Endodermal cell (in vitro differentiated cells): ENCODE measurements around the gene AHRR. TPM values are rescaled to one million over a fixed set of nuclear protein-coding genes. Genes with fewer than 3 reads are reported as not detected.

Experiments
- DNase-seq: peaks from one replicate; pipeline ENCODE4 v3.0.0-alpha.2; 2017
- H3K27ac ChIP-seq: 2 replicates; pipeline ENCODE4 v1.5.1; 2013; ENCODE audit warnings: mild to moderate bottlenecking, low read depth, low read length, moderate library complexity
- H3K27me3 ChIP-seq: 2 replicates; pipeline ENCODE4 v1.6.1; 2013; ENCODE audit warnings: mild to moderate bottlenecking, low read length, moderate library complexity; ENCODE audit not compliant: insufficient read depth, control insufficient read depth, poor library complexity, severe bottlenecking
- H3K36me3 ChIP-seq: 2 replicates; pipeline ENCODE4 v1.7.0; 2013; ENCODE audit warnings: mild to moderate bottlenecking, low read length, moderate library complexity; ENCODE audit not compliant: control insufficient read depth, insufficient read depth
- H3K4me1 ChIP-seq: one replicate; pipeline ENCODE4 v1.7.0; 2013; ENCODE audit warnings: low read length; ENCODE audit not compliant: control insufficient read depth, insufficient read depth
- H3K4me3 ChIP-seq: 2 replicates; pipeline ENCODE4 v1.5.1; 2013; ENCODE audit warnings: mild to moderate bottlenecking, low read length, moderate library complexity
- H3K9ac ChIP-seq: 2 replicates; pipeline ENCODE4 v1.6.1; 2013; ENCODE audit warnings: mild to moderate bottlenecking, low read length, moderate library complexity; ENCODE audit not compliant: poor library complexity, severe bottlenecking; ENCODE audit errors: extremely low read depth
- H3K9me3 ChIP-seq: 2 replicates; pipeline ENCODE4 v1.6.1; 2013; ENCODE audit warnings: mild to moderate bottlenecking, low read length, moderate library complexity; ENCODE audit not compliant: control insufficient read depth
- H3K27ac Mint-ChIP-seq: 2 replicates; pipeline ENCODE4 v1.8.0; 2020; ENCODE audit warnings: mixed read lengths
- H3K27me3 Mint-ChIP-seq: 2 replicates; pipeline ENCODE4 v1.8.0; 2021; ENCODE audit warnings: mild to moderate bottlenecking, mixed read lengths; ENCODE audit not compliant: insufficient read depth
- H3K36me3 Mint-ChIP-seq: 2 replicates; pipeline ENCODE4 v1.8.0; 2020; ENCODE audit warnings: low read depth, mixed read lengths
- H3K4me1 Mint-ChIP-seq: 2 replicates; pipeline ENCODE4 v1.8.0; 2020; ENCODE audit warnings: mixed read lengths
- H3K4me3 Mint-ChIP-seq: 2 replicates; pipeline ENCODE4 v1.8.0; 2020; ENCODE audit warnings: mild to moderate bottlenecking, moderate library complexity, mixed read lengths
- H3K9me3 Mint-ChIP-seq: 2 replicates; pipeline ENCODE4 v1.8.0; 2020; ENCODE audit warnings: mild to moderate bottlenecking, mixed read lengths
- WGBS, 2 experiments: methylation state at CpG; one replicate each; pipeline versions ENCODE4 v1.1.5 to v1.1.7; 2013; ENCODE audit warnings: missing lambda C conversion rate in 2 of 2, mixed read lengths in 1 of 2; ENCODE audit not compliant: insufficient coverage in 1 of 2, insufficient read length in 1 of 2; 5-methylcytosine and 5-hydroxymethylcytosine counted together
- total RNA-seq, 2 donors: library from RNA; stranded (reverse); fragmentation: NEBNext Ultra II Directional in 1 of 2; extraction: Animal tissue kit (Norgen Biotek cat#: 25700) in 1 of 2; gene quantifications; 2 replicates in 1 of 2; 3 replicates in 1 of 2; pipeline ENCODE4 v1.2.1, GENCODE V29; 2021
- TF ChIP-seq, protein P1 (sequence below): fragments of 200-600 bp; sonication (generic); conservative IDR thresholded peaks from 2 replicates; pipeline ENCODE4 v1.5.0; 2021; ENCODE audit warnings: antibody characterized with exemption, mild to moderate bottlenecking

Gene AHRR
- total RNA-seq, 2 donors from 2014 or later = 1.4 to 2.0 TPM

DNA sequence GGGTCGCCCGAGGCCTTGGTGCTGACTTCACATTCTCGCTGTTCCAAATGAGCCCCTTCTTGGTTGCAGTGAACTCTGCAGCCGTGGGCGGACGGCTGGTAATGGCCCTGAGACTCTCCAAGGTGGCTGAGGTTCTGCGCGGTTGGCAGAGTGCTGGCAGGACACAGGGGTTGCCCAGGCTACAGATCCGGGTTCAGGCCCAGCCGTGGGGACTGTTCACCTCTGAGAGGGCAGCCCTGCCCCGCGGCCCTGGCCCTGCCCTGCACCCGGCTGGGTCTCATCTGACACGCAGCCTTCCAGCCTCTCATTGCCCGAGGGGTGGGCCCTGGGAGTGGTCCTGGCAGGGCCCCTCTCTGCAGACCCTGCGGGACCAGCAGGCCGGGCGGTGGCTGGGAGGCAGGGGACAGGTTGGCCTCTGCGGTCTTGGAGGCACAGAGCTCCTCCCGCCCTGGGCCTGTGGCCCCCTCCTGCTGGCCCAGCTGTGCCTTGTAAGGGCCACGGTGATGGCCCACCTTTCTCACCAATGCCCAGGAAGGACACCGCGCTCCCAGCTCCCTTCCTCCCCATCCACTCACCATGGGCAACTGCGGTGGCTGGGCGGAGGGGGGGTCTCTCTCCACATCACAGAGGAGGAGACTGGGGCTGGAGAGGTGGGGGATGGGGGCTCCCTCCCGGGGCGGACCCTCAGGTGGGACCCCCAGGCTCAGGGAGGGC, 51.6 kb downstream of the AHRR start:
- Histone ChIP-seq H3K27me3 (peaks cover 41% of the 10 kb centered on the region), H3K36me3 (no peaks in the 10 kb centered on the region), H3K9ac (no peak overlapping the region), H3K4me3 (no peak overlapping the region), H3K4me1 (no peaks in the 10 kb centered on the region), H3K9me3 (no peaks in the 10 kb centered on the region), H3K27ac (no peak overlapping the region)
- Mint-ChIP-seq H3K36me3 (no peaks in the 10 kb centered on the region), H3K9me3 (no peaks in the 10 kb centered on the region), H3K27ac (no peak overlapping the region), H3K4me3 (no peak overlapping the region), H3K4me1 (no peaks in the 10 kb centered on the region), H3K27me3 (peaks cover 14% of the 10 kb centered on the region)
- WGBS, 2 experiments = 72 to 79% methylated on average over 7 to 25 of the region's 27 CpGs
- TF ChIP-seq, protein P1, sequence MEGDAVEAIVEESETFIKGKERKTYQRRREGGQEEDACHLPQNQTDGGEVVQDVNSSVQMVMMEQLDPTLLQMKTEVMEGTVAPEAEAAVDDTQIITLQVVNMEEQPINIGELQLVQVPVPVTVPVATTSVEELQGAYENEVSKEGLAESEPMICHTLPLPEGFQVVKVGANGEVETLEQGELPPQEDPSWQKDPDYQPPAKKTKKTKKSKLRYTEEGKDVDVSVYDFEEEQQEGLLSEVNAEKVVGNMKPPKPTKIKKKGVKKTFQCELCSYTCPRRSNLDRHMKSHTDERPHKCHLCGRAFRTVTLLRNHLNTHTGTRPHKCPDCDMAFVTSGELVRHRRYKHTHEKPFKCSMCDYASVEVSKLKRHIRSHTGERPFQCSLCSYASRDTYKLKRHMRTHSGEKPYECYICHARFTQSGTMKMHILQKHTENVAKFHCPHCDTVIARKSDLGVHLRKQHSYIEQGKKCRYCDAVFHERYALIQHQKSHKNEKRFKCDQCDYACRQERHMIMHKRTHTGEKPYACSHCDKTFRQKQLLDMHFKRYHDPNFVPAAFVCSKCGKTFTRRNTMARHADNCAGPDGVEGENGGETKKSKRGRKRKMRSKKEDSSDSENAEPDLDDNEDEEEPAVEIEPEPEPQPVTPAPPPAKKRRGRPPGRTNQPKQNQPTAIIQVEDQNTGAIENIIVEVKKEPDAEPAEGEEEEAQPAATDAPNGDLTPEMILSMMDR = no peak
- DNase-seq = peak; percentile 64

DNA sequence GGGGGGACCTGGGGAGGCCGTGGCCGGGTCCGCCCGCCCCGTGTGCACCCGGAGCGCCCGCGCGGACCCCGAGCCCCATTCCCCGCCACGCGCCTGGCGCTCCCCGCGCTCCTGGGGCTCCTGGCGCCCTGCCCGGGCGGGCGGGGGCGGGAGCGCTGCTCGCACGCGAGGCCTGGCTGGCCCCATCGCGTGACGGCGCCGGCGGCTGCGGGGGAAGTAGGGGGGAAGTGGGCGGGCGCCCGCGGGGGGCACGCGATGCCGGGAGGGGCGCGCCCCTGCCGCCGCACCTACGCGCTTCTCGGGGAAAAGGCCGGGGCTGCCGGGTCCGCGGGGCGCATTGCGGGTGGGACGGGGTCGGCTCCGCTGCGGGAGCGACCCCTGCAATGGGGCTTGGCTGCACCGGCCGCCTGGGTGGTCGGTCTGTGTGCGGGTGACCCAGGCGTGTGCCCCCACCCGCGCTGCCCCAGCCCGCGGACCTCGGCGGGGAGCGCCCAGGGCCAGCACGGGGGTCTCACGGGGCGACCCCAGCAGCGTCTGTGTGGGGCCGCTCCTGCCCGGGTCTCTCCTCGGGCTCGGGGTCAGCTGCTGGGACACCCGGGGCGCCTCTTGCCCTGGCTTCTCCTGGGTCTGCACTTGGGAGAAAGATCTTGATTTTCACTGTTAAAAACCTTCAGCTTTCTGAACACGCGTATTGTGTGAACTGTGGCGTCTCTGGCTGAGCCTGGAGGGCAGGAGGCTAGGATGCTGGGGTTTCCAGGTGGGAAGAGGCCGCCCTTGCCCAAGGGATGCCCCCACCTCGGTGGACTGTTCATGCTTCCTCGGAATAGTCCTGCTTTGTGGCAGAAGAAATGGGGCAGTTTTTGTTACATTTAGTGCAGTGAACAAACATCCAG, 52.4 kb downstream of the AHRR start:
- 18 to 26% methylated on average over 18 to 86 of the region's 86 CpGs for WGBS, 2 experiments
- Histone ChIP-seq H3K9me3 (no peaks in the 10 kb centered on the region), H3K27ac (no peak overlapping the region), H3K9ac (no peak overlapping the region), H3K4me3 (no peak overlapping the region), H3K27me3 (peaks cover 40% of the 10 kb centered on the region), H3K4me1 (no peaks in the 10 kb centered on the region), H3K36me3 (no peaks in the 10 kb centered on the region)
- Mint-ChIP-seq H3K27me3 (peaks cover 14% of the 10 kb centered on the region), H3K9me3 (no peaks in the 10 kb centered on the region), H3K36me3 (no peaks in the 10 kb centered on the region), H3K27ac (no peak overlapping the region), H3K4me1 (no peaks in the 10 kb centered on the region), H3K4me3 (peak overlapping the region; percentile 31)
- DNase-seq = peak; percentile 53
- TF ChIP-seq, protein P1 = no peak

DNA sequence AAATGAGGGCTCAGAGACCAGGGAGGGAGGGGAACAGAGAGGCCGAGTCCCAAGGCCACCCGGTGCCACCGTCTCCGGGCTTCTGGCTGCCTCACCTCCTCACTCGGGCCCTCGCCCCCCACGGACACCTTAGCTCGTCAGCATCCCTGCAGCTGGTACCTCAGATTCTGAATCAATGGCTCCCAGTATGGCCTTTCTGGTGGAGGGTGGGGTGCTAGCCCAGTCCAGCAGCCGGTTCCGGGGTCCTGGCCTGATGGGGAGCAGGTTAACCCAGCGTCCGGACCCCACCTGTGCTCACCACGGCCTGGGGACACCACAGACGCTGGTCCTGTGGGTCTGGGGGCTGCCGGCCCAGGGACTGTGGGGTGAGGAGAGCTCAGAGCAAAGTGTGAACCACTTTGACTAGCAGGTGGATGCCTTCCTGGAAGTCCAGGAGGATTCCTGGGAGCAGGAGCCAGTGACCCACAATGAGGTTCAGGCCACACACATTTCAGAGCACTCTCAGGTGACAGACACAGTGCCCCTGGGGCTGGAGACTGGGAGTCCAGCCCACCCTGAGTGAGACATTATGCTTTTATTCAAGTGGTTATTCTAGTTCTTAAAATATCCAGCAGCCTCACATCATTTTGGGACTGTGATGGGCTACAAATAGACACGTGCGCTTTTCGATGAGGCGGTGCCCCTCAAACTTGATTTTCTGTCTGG, 53.3 kb downstream of the AHRR start:
- Mint-ChIP-seq H3K4me3 (peak overlapping the region; percentile 31), H3K27ac (no peak overlapping the region), H3K36me3 (no peaks in the 10 kb centered on the region), H3K27me3 (peaks cover 14% of the 10 kb centered on the region), H3K9me3 (no peaks in the 10 kb centered on the region), H3K4me1 (no peaks in the 10 kb centered on the region)
- Histone ChIP-seq H3K4me3 (no peak overlapping the region), H3K9me3 (no peaks in the 10 kb centered on the region), H3K4me1 (no peaks in the 10 kb centered on the region), H3K9ac (no peak overlapping the region), H3K36me3 (no peaks in the 10 kb centered on the region), H3K27ac (no peak overlapping the region), H3K27me3 (peaks cover 37% of the 10 kb centered on the region)
- DNase-seq = peak; percentile 45
- TF ChIP-seq, protein P1 = no peak
- WGBS, 2 experiments = 78 to 85% methylated on average over 11 to 19 of the region's 19 CpGs
